ENCODE data around the gene FOSL2.

- no peak for TF ChIP-seq CREB1 (CRISPR knock-in tag; IDR thresholded peaks at IDR 0.05; ENCODE audit: low read depth)
- no peak for TF ChIP-seq REST (IDR thresholded peaks at IDR 0.05; ENCODE audit: unreplicated experiment)
- TF ChIP-seq CTCF (conservative IDR thresholded peaks at IDR 0.05; ENCODE audit: low read depth in 2 of 2), result no peak
- TF ChIP-seq POLR2AphosphoS5 (IDR thresholded peaks at IDR 0.05; ENCODE audit: low read depth), result no peak
- TF ChIP-seq NANOG (IDR thresholded peaks at IDR 0.05; ENCODE audit: borderline replicate concordance), result no peak
These were observed 26.5 kb upstream of the FOSL2 start for GRCh38 chr2:28366149-28366495.
